ENCODE data around the gene TUBGCP3.

Gene TUBGCP3

DNA sequence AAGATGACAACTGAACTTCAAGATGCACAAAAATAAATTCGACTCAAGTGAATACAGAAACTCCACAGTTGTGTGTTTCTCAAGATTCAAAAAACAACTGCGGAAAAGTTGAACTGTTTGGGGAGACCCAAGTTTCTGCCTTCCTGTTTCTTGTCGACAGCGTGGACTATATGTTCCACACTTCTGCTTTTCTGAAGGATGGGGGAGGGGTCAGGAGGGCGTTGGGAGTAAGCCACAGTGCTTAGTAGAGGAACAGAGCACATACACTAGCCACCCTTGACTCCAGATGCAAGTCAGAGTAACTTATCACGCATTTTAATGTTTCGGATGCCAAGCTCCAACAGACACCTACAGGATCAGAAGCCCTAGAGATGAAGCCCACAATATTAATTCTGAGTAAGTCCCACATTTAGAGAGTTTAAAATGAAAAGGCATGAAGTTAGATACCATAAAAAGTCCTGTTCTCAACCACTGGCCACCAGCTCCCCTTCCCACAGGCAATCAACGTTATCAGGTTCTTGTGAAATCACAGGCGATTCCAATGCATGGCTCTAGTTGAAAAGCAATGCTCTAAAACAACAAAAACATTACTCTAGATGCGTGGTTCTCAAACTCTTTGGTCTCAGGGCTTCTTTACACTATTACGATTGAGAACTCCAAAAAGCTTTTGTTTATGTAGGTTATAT lies 4.2 kb downstream of the TUBGCP3 start:
- TF ChIP-seq JUND (IDR thresholded peaks at IDR 0.05; ENCODE audit: low read depth), result no peak
- no peak for DNase-seq (ENCODE audit: low read depth in 1 of 2, low spot score in 1 of 2)
- in situ Hi-C loops (cut with HindIII; ENCODE audit: low pct_unique_long_range_greater_than_20kb, low sequenced_read_pairs), result no loop called here

DNA sequence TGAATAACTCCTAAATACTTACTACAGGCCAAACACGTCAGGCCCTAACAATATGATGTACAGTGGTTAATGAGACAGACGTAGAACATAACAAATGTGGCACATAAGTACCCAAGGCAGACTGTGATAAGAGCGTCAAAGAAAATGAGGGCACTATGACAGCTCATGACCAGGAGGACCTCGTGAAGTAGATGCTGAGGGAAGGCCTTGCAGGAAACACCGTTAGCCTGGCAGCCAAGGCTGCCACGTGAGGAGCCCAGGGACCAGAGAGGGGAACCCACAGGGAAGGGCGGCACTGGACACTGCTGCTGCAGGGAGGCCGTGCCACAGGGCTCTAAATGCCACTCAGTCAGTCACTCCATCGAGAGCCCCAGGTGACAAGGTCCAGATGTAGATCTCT lies 5.7 kb downstream of the TUBGCP3 start:
- in situ Hi-C loops (cut with HindIII; ENCODE audit: low pct_unique_long_range_greater_than_20kb, low sequenced_read_pairs), result no loop called here
- DNase-seq (ENCODE audit: low read depth in 1 of 2, low spot score in 1 of 2), result no peak
- no peak for TF ChIP-seq JUND (IDR thresholded peaks at IDR 0.05; ENCODE audit: low read depth)

DNA sequence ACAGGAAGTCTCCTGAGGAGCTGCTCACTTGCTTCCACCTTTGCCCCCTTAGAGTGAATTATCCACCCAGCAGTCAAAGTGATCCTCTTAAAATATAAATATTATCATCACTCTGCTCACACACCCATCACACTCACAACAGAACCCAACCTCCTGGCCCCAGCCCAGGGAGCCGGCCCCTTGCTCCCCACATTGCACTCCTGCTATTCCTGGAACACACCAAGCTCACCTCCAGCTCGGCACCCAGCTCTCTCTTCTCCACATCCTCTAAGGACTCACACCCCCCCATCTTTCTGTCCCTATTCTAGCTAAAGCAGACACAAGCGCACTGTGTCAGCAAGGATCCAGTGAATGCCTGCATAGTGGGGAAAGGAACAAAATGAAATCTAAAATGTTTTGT lies 7.0 kb downstream of the TUBGCP3 start:
- TF ChIP-seq JUND (IDR thresholded peaks at IDR 0.05; ENCODE audit: low read depth), result no peak
- DNase-seq (ENCODE audit: low read depth in 1 of 2, low spot score in 1 of 2), result no peak
- in situ Hi-C loops (cut with HindIII; ENCODE audit: low pct_unique_long_range_greater_than_20kb, low sequenced_read_pairs), result no loop called here

DNA sequence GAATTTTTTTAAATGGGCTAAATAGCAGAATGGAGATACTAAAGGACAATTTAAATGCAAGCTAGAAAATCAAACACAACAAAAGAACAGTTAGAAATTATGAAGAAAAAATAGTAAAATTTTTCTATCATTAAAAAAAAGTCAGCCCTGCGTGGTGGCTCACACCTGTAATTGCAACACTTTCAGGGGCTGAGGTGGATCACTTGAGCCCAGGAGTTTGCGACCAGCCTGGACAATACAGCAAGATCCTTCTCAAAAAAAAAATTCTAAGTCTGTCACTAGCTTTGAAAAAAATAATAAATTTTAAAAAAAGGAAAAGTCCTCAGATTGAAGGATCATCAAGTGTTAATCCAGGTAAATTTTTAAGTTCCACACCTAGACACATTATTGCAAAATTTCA lies 7.7 kb downstream of the TUBGCP3 start:
- in situ Hi-C loops (cut with HindIII; ENCODE audit: low pct_unique_long_range_greater_than_20kb, low sequenced_read_pairs), result no loop called here
- no peak for TF ChIP-seq JUND (IDR thresholded peaks at IDR 0.05; ENCODE audit: low read depth)
- no peak for DNase-seq (ENCODE audit: low read depth in 1 of 2, low spot score in 1 of 2)

DNA sequence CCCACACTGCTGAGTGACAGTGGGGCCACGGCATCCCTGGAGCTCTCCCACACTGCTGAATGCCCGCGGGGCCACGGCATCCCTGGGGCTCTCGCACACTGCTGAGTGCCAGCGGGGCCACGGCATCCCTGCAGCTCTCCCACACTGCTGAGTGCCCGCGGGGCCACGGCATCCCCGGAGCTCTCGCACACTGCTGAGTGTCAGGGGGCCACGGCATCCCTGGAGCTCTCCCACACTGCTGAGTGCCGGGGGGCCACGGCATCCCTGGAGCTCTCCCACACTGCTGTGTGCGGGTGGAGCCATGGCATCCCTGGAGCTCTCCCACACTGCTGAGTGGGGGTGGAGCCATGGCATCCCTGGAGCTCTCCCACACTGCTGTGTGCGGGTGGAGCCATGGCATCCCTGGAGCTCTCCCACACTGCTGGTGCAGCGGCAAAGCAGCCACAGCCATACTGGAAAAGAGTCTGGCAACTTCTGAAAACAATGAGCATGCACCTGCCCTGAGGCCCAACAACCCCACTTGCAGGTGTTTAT lies 8.6 kb downstream of the TUBGCP3 start:
- TF ChIP-seq JUND (IDR thresholded peaks at IDR 0.05; ENCODE audit: low read depth), result no peak
- in situ Hi-C loops (cut with HindIII; ENCODE audit: low pct_unique_long_range_greater_than_20kb, low sequenced_read_pairs), result no loop called here
- DNase-seq (ENCODE audit: low read depth in 1 of 2, low spot score in 1 of 2), result no peak

DNA sequence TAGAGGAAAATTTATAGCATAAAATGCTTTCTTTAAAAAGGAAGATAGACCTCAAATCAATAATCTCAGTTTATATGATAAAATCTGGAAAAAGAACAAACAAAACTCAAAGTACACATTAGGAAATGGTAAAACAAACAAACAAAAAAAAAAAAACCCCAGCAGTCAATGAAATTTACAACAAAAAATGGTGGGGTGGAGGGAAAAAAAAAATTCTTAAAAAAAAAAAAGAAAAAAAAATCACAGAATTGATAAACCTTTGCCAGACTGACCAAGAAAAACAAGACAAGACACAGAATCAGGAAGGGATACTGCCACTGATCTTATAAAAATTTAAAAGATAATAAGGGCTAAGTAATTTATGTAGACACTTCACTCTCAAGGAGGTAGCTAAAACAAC lies 11.2 kb downstream of the TUBGCP3 start:
- no peak for DNase-seq (ENCODE audit: low read depth in 1 of 2, low spot score in 1 of 2)
- in situ Hi-C loops (cut with HindIII; ENCODE audit: low pct_unique_long_range_greater_than_20kb, low sequenced_read_pairs), result no loop called here
- TF ChIP-seq JUND (IDR thresholded peaks at IDR 0.05; ENCODE audit: low read depth), result no peak

DNA sequence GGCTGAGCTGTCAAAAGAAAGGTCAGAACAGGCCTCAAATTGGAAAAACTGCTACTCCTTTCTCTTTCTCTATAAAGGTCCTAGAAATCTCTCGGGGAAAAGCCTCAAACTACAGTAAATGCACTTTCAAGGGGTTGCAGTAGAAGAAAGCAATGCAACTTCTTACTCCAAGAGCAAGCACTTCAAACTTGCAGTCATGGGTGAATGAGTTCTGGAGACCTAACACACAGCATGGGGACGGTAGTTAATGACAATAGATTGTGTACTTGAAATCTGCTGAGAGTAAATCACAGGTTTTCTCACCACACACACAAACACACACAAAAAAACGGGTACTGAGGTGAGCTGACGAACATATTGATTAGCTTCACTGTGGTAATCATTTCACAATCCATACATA lies 11.8 kb downstream of the TUBGCP3 start:
- in situ Hi-C loops (cut with HindIII; ENCODE audit: low pct_unique_long_range_greater_than_20kb, low sequenced_read_pairs), result no loop called here
- TF ChIP-seq JUND (IDR thresholded peaks at IDR 0.05; ENCODE audit: low read depth), result no peak
- no peak for DNase-seq (ENCODE audit: low read depth in 1 of 2, low spot score in 1 of 2)

DNA sequence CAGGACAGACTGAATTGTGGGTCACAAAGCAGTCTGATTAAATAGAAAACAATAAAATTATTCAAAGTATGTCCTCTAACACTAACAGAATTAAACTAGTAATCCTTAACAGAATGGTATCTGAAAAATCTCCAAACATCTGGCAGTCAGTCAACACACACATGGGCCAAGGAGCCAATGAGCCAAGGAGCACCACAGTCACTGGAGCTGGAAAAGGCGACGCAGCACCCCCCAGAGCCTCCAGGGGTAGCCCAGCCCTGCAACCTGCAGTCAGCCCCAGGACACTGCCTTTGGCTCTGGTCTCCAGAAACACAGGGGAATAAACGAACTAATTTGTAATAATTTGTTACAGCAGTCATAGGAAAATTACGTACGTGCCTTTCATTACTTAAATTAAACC lies 12.3 kb downstream of the TUBGCP3 start:
- no peak for TF ChIP-seq JUND (IDR thresholded peaks at IDR 0.05; ENCODE audit: low read depth)
- in situ Hi-C loops (cut with HindIII; ENCODE audit: low pct_unique_long_range_greater_than_20kb, low sequenced_read_pairs), result no loop called here
- DNase-seq (ENCODE audit: low read depth in 1 of 2, low spot score in 1 of 2), result no peak

DNA sequence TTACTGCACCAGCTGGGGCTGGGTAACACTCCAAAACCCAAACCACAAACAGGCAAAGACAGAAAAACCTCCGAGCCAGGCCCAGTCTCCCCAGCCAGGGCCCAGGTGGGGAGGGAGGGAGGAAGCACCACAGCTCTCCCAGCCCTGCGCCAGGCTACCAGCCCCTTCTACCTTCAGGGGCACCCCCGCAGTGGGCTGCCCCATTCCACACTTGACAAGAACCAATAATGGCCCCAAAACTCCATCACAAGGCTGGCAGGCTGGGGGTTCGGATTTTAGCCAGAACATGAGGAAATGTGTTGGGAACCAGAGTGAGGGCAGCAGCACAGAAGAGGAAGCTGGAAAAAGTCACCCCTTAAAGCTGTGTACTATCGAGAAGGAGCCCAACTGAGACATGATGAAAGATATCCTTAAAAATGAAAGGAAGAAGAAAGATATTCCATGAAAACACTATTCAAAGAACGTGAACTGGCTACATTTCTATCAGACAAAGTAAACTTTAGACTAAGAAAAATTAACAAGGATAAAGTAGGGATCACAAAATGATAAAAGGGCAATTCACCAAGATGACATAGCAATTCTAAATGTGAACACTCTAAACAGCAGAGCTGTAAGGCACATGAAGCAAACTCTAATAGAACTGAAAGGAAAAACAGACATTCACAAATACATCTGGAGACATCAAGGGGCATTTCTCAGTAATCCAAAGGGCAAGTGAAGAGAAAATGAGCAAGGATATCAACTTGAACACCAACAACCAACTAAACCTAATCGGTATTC lies 12.9 kb downstream of the TUBGCP3 start:
- no peak for TF ChIP-seq JUND (IDR thresholded peaks at IDR 0.05; ENCODE audit: low read depth)
- in situ Hi-C loops (cut with HindIII; ENCODE audit: low pct_unique_long_range_greater_than_20kb, low sequenced_read_pairs), result no loop called here
- DNase-seq (ENCODE audit: low read depth in 1 of 2, low spot score in 1 of 2), result no peak

DNA sequence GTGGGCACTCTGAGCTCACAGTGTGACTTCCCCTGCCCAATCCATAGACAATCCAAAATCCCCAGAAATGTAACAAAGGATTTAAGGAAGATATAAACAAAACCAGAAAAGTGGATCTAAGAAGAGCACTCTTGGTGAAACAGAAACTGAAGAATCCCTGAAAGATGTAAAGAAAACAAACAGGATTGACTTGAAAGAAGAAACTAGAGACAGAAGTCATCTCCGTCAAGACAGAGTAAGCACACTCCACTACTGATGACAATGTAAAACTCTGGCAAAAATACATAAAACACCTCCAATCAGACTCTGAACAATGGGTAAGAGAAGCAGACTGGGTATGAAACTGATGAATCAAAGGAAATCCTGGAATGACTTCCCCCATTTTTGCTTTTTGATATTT lies 13.5 kb downstream of the TUBGCP3 start:
- no peak for DNase-seq (ENCODE audit: low read depth in 1 of 2, low spot score in 1 of 2)
- no peak for TF ChIP-seq JUND (IDR thresholded peaks at IDR 0.05; ENCODE audit: low read depth)
- in situ Hi-C loops (cut with HindIII; ENCODE audit: low pct_unique_long_range_greater_than_20kb, low sequenced_read_pairs), result no loop called here

DNA sequence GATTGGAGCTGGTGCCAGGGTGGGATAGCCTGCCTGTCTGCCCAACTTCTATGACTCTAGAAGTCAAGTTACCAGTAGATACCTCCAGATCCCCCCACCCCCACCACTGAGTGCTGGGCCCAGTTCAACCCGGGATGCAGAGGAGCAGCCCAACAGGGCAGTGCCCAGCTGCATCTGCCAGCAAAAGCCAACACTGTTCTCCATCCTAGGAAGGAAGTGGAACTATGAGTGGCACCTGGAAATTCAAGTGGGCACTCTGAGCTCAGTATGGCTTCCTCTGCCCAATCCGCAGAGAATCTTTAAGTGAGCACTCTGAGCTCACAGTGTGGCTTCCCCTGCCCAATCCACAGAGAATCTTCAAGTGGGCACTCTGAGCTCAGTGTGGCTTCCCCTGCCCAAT lies 14.2 kb downstream of the TUBGCP3 start:
- TF ChIP-seq JUND (IDR thresholded peaks at IDR 0.05; ENCODE audit: low read depth), result no peak
- DNase-seq (ENCODE audit: low read depth in 1 of 2, low spot score in 1 of 2), result no peak
- in situ Hi-C loops (cut with HindIII; ENCODE audit: low pct_unique_long_range_greater_than_20kb, low sequenced_read_pairs), result no loop called here

DNA sequence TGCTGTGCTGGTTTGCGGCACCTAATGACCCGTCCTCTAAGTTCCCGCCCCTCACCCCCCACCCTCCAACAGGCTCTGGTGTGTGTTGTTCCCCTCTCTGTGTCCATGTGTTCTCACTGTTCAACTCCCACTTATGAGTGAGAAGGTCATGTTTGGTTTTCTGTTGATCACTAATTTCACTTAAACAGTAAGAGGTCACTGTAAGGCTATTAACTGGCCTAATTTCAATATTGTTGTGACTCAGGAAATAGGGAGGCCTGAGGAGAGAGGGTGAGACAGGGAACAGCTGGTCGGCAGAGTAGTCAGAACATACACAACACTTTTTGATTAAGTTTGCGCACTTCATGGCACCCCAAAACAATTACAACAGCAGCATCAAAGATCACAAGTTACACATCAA lies 15.6 kb downstream of the TUBGCP3 start:
- no peak for DNase-seq (ENCODE audit: low read depth in 1 of 2, low spot score in 1 of 2)
- in situ Hi-C loops (cut with HindIII; ENCODE audit: low pct_unique_long_range_greater_than_20kb, low sequenced_read_pairs), result no loop called here
- no peak for TF ChIP-seq JUND (IDR thresholded peaks at IDR 0.05; ENCODE audit: low read depth)

DNA sequence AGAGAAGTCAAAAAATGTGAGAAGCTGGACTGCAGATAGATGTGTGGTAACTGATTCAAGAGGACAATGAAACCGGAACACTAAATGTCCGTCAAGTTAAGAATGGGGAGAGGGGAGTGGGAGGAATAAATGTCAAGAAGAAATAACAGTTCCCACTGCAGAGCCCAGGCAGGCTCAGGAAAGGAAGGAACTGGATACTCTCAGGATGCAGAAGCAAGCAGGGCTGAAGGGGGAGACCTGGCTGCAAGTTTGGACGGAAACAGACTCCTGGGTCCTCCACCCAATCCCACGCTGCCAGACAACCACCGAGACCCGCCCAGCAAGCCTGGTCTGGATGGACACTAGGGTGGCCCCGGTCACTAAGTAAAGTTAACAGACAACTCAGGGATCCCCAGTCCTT lies 18.1 kb downstream of the TUBGCP3 start:
- in situ Hi-C loops (cut with HindIII; ENCODE audit: low pct_unique_long_range_greater_than_20kb, low sequenced_read_pairs), result no loop called here

More for the DNA sequence above, 18.1 kb downstream of the TUBGCP3 start:
- no peak for TF ChIP-seq JUND (IDR thresholded peaks at IDR 0.05; ENCODE audit: low read depth)
- DNase-seq (ENCODE audit: low read depth in 1 of 2, low spot score in 1 of 2), result no peak
